Germinal center (tissue), 1 donor: ENCODE results near the gene AKAP13.

Experiments
- DNase-seq: peaks from one replicate; pipeline ENCODE4 v3.0.0; 2012; ENCODE audit warnings: mixed read lengths, low spot score

The AKAP13 gene

DNA sequence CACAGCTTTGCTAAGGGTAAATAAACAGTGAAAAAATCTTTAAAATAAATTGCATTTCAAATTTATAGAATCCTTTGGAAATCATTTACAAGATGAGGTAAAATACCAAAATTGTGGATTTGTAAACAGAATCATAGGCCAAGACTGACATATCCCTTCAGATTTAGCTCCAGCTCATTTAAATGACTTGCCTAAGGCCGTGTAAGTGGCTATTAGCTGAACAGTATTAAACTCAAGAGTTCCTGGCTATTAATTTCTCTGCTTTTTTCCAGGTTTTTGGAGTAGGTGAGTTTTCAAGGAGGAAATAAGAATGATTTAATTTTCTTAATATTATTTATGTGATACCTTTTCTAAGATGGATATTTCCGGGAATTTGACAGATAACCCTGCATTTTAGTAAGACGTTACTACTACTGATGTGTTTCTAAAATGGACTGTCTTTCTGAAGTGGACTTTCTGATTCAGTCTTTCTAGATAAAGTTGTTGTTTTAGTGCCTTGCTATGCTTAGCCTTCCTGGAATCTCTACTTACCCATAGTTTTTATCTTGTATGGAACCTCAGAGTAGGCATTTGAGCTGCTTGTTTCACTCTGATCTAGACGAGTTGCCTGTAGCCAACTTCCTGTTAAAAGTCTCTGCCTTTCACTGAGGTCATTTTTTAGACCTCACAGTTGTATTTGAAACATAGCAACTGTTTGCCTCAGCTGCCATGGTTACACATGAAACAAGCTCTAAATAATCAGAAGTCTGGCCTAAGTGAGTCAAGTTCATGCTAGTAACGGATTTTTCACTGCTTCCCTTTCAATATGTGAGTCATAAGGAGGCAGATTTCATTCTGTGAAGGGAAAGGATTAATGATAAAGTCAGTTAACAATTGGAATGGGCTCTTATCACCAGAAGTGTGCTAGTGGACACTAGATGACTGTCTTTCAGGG is 287.4 kb downstream of the AKAP13 start:
- no peak for DNase-seq

DNA sequence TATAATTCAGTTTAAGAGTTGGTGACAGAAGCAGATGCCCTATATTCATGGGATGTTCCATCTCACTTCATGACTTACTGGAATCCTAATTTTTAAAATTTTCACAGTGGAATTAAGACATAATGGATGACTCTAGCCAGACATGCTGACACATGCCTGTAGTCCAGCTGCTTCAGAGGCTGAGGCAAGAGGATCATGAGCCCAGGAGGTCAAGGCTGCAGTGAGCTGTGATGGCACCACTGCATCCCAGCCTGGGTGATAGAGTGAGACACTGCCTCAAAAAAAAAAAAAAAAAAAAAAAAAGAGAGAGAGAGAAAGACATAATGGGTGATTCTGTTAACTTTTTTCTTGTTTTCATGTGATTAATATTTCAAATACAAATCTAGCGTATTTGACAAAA is 290.8 kb downstream of the AKAP13 start:
- DNase-seq, result no peak

DNA sequence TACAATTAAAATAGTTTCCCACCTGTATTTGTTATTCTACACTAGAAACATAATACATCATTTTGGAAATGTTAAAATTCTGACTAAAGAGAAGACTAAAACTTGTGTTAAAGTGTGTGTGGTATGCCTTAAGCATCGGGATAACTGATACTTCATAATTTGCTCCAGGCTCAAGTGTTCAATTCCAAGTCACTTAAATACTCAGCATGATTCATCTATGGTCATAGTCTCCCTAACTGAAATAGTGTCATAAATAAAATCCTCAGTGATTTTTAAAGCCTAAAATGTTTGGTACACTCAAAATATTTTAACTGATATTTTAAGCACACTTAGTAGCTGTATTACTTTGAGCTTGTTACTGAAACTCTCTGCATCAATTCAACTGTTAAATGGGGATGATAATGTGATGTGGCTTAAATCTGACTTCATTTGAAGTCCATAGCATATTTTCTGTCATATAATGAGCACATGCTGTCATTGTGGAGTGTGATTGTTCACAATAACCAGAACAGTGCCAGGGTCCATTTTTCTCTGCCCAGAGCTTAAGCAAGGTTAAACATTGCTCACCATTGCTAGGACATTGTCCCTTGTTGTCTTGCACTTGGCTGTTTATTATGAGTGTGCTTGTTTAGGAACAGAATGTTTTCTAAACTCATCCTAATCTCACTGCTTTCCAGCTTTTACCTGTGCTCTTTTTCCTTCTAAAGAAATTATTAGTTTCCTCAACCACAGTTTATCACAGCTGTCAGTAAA is 292.1 kb downstream of the AKAP13 start:
- DNase-seq, result no peak

DNA sequence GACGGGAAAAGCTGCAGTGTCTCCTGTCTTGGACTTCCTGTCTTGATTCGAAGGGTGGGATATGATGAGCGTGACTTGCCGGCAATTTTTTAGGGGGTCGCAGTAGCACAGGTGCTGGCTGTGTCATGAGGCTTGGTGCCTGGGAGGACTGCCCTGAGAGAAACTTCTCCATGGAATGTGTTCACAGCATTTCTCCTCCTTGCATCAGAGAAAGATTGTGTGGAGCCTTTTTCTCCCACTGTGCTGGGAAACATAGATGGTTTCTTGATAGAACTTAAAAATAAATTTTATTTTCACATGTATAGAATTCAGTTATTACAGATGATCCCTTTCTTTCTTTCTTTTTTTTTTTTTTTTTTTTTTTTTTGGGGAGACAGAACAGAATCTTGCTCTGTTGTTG is 292.9 kb downstream of the AKAP13 start:
- no peak for DNase-seq

DNA sequence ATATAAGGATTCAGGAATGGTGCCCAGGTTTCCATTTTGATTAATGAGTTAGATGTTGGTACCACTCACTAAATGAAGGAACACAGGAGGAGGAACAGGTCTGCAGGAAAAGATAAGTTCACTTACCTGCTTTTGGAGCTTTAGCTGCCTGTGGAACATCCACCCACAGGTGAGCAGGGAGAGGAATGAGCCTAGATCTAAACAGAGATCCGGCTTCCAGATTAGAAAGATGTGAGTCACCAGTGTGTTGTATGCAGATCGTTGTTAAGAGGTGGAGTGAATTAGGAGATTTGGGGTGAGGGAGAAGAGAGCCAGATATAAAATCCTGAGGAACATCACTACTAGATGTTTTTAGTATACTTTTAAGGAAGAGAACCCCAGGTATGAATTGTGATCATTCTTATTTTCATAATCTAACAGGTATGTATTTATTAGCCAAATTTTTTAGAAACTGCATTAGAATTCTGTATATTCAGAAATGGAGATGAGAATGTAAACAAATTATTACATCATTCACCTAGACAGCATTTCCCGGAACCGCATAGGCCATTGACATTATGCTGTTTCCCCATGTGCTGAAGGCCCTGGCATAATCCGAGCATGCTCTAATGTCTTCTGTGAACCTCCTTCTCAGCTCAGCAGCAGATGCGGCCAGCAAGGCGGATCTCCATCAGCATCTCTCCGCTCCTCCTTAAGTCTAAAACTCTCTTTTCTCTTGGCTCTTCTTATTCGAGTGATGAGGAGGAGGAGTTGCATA is 296.1 kb downstream of the AKAP13 start:
- DNase-seq, result no peak

DNA sequence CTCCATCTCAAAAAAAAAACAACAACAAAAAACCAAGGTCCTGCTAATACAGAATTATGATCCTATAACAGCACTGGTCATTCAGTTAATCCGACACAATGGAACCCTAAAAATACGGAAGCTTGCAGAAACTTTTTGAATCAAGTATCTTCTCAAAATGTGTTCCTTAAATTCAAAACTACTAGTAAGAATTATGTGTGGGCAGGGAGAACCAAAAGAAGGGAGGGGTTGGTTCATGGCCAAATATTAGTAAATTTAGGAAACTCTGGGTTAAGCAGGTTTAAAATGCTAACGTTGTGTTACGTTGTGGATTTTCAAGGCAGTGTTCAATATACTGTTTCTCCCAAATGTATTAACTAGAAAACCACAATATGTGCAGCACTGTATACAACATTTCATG is 298.8 kb downstream of the AKAP13 start:
- DNase-seq, result no peak

DNA sequence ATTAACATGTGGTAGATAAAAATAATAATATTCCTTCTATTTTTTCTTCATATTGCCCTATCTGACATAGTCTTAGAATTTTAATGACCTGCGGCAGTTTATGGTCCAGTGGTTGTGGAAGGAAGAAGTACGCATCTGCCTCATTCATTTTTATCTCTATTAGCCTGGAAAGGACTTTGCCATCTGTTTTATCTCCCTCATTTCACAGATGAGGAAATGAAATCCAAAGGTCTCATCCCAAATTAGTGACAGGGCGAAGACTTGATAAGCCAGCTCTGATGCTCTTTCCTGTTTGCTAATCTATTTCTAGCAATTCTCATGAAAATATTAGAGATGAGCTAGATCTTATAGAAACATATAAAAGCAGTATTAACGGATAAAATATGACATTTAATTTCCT is 301.0 kb downstream of the AKAP13 start:
- no peak for DNase-seq

DNA sequence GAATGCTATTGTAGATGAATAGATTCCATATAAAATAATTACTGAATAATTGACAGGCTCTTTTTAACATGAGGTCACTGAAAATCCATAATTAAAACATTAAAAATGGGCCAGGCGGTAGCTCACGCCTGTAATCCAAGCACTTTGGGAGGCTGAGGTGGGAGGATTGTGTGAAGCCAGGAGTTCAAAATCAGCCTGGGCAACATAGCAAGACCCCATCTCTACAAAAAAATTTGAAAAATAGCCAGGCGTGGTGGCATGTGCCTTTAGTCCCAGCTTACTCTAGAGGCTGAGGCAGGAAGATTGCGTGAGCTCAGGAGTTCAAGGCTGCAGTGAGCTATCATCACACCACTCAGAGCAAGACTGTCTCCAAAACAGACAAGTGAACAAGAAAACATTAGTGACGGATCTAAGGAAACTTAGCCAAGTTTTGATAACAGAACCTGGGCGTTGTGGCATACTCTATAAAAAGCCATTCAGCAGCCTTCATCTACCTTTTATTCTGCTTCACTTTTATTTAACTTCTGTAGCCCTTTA is 303.8 kb downstream of the AKAP13 start:
- no peak for DNase-seq

DNA sequence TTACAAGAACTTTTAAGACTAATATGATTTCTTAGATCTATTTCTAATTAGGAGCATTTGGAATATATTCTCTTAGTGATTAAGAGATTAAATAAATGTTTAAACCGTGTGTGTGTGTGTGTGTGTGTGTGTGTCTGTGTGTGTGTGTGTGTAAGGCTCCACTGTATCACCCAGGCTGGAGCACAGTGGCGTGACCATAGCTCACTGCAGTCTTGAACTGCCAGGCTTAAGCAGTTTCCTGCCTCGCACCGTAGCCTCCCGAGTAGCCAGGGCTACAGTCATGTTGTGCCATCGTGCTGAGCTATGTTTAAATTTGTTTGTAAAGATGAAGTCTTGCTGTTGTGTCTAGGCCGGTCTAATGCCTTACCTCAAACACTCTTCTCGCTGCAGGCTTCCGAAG is 305.0 kb downstream of the AKAP13 start:
- no peak for DNase-seq

DNA sequence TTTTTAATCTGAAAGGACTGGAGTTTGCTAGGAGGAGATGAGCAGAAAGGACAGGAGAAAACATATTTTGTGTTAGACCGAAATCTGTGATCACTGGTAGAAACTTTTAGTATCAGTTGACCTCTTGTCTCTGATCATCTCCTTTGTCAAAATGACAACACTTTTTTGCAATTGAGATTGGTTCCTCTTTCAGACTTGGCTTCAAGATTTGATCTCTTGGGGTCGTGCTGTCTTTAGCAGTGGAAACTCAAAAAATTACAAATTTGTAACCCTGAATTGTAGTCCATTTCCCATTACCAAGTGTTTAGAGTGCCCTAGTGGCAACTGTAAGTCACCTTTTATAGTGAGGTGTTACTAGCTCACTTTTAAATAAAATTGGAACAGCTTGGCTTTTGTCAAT is 306.9 kb downstream of the AKAP13 start:
- no peak for DNase-seq

DNA sequence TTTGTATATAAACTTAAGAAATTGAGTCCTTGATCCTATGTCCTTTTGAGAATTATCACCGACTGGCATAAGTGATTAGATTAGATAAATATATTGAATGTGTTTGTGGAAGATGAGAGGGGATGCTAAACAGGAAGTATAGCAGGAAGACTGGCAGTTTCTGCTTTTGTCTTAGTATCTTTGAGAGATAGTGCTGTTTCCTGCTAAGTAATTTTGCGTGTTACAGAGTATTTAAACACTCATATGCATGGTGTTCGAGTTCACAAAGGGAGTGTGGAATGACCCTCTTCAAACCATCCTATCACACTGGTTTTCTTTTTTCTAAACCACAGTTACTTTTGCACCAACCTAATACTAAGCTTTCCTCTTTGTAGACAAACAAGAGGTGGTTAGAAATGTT is 308.3 kb downstream of the AKAP13 start:
- no peak for DNase-seq

DNA sequence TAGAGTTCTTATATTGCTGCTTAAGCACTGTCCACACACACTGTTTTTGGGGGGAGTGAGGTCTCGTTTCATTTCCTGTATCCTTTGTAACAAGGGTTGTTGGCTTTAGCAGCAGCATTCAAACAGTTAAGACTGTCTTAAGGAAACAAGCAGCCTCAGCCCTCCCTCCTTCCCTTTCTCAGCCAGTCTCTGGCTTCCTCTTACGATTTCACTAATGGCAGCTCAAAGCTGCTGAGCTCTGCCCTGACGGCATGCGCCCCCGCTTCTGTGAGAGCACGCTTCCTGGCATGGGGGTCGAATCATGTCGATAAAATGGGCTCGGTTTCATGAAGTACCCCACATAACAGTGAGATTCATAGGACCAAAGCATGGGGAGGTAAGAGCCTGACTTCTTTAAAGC is 309.3 kb downstream of the AKAP13 start:
- peak; percentile 44 for DNase-seq

DNA sequence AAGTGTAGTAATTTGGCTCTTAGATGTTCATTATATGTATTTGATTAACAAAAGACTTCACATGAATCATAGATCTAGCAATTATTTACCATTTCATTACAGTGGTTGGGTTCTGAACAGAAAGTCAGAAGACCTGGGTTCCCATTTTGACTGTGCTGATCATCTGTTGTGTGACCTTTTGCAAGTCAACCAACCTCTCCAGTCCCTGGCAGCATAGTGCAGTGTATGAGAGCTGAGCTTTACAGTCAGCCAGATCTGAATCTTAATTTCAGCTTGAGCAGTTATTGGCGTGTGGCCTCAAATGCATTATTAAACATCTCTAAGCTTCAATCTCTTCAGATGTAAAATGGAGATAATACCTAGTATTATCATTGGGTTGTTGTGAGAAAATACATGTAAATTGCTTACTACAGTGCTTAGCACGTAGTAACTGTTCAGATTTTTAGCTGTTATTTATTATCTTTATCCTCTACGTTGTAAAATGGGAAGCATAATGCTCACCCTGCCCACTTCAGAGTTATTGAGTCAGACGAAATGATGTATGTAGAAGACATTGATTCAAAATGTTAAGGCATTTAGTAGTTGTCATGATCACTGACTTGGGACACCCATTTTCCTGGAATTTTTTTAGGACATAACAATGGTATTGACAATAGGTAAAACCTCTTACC is 310.3 kb downstream of the AKAP13 start:
- DNase-seq, result no peak

DNA sequence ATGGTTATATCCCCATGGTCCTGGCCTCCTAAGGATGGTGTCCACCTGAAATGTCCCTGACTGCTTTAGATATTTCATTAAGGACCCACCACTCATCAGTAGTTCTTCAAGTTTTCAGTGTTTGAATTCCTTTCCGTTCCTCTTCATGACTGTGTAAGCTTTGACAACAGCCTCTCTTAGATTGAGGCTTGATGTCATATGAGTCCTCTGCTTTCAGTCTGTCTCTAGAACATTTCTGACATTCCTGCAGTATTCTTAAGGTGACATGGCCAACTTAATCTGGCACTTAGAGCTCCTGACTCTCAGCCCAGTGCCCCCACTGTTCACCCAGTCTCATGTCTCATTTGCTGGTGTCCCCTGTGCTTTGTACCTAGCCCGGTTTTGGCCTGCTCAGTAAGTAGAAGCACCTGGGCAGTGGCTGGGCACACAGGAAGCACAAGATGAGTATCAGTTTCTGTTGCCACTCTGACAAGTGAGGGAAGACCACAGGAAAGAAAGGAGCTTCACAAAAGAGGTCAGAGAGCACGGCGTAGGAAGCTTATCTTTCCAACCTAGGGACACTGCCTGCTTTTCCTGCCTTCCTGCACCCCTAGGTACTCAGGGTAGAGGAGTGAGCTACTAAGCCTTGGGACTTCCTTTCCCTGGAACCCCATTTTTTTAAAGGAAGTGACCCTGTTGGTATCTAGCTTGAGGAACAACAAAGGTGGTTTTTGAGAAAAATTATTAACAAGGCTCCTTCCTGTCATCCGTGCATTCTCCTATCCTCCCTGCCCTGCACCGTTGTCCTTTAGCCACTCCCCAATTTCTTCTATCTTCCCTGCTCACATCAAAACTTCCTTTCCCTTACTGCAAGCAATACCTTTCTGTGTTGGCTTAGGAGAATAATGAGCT is 311.2 kb downstream of the AKAP13 start:
- no peak for DNase-seq

DNA sequence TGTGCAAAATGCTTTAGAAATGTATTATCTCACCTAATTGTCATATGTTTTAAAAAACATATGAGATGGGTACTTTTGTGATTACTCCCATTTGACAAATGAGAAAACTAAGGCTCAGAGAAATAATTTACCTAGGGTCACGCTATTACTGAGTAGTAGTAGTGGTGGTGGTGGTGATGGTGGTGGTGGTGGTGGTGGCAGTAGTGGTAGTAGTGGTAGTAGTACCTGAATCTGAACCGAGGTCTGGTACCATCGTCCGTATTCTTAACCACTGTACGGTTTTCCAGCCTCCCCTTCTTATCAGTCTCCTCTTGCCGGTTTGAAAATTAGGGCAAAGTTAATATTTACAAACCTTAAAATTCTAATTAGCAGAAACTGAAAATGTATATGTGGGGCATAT is 311.9 kb downstream of the AKAP13 start:
- DNase-seq, result no peak

DNA sequence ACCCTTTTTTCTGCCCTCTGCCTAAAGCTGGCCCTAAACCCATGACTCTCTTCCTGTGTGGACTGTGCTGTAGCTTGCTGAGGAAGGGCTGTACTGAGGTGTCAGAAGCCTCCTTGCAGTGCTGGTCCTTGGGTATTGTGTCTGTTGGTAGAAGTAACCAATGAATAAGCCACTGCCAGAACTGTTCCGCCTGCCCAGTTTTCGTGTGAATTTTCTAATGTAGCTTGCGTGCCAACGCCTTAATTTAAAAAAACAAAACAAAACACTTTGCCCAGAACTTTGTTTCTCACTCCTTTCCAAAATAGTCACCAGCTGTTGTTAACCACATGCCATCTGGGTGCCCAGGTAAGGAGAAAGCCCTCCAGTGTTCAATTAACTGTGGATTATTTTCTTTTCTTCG is 312.5 kb downstream of the AKAP13 start:
- no peak for DNase-seq

DNA sequence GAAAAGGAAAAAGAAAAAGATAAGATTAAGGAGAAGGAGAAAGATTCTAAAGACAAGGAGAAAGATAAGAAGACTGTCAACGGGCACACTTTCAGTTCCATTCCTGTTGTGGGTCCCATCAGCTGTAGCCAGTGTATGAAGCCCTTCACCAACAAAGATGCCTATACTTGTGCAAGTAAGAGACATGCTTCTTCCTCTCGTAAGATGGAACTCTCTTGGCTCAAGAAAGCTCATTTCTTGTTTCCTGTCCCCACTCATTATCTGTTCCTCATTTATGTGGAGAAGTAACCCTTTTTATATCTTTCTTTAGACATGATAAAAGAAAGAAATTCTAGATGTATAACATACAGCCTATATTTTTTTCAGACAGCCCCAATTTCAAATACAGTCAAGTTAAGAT is 312.9 kb downstream of the AKAP13 start:
- no peak for DNase-seq

DNA sequence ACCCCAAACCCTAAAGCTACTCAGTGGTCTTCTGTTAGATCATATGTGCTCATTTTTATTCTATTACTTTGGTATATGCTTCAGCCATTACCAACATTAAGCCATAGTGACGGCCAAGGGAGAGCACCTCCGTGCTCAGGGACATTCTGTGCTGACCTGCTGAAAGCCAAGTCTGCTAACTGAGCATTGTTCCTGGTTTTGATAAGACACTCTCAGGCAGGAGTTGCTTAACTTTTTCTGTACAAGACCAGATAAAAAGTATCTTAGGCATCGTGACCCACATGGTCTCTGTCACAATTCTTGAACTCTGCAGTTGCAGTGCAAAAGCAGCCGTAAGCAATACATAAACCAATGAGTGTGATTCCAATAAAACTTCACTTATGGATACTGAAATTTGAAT is 313.7 kb downstream of the AKAP13 start:
- DNase-seq, result no peak

DNA sequence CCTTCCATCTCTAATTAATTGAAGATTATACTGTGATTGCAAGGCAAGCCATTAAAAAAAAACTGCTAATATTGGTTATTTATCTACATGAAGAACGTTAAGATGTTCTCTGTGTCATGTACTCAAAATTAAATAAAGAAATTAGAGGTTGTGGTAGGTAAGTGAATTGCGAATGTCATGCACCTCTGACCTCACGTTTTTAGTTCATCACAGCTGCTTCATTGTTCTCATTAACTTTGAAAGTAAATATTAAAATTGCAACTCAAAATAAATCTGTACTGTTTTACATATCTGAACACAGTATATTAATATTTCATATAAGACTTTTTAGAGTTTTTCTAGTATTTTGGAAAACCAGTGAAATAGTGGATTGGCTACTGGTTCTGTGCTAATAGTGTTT is 320.4 kb downstream of the AKAP13 start:
- DNase-seq, result no peak

DNA sequence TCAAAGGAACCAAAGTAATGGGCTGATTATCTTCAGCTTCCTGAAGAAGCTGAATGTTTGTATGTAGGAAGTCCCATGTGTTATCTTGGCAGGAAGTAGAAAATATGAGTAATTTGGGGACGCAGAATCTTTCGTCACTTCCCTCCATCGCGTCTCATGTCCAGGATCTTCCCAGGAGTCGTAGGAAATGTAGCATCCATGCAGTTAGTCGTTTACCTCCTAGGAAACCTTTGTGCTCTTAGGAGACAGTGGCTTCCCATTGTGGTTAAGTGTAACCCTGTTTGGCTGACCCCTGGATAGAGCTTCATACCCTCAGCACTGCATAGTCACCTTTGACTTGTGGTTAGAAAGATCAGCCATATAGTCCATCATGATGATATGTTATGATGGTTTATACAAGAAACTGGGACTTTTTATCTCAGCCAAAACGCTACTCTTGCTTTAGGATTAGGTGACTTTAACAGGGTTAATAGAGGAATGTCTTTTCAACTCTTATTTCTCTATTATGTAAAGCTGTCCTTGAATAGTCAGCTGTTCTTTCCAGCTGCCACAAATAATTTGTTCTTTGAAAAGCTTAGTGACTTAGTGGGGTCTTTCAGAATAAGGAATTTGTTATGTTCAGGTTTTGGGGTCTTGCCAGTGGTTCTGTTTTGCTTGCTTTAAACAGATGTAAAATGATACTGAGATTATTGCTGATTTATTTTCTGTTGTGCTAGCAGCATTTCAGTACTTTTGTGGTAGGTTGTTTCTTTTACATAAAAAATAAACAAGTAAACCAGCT is 322.1 kb downstream of the AKAP13 start:
- no peak for DNase-seq
